Measurements from ENCODE around the gene NEDD8. TPM values are rescaled to one million over a fixed set of nuclear protein-coding genes. Genes with fewer than 3 reads are reported as not detected.

NEDD8 gene
- total RNA-seq, 1 donor from 2014 or later, result 154 TPM

DNA sequence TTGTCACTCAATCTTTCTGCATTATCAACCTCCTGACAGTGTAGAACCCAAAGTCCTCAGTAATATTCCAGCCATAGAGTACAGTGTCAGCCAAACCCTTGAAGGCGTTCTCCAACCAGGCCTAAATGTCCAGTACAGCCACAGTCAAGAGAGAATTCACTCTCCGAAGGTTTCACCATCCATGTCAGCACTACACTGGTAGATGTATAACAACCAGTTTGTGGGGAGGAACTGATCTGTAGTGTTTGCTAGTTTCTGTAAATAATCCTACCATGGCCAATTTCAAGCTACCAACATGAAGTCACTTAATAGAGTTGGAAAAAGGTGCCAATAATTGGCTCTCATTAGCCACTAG is 15.8 kb downstream of the NEDD8 start:
- peaks cover 21% of the 10 kb centered on the region for H3K4me1 Mint-ChIP-seq (ENCODE audit: unreplicated experiment)
- peaks cover 12% of the 10 kb centered on the region for H3K36me3 Mint-ChIP-seq (ENCODE audit: low read depth, unreplicated experiment)
- DNase-seq (ENCODE audit: low spot score), result no peak
- peaks cover 20% of the 10 kb centered on the region for H3K27me3 Mint-ChIP-seq (ENCODE audit: unreplicated experiment)
- peak overlapping the region; percentile 95 for H3K4me3 Mint-ChIP-seq (ENCODE audit: unreplicated experiment)
- H3K27ac Mint-ChIP-seq (ENCODE audit: unreplicated experiment), result peak overlapping the region; percentile 79
- TF ChIP-seq, protein P1, sequence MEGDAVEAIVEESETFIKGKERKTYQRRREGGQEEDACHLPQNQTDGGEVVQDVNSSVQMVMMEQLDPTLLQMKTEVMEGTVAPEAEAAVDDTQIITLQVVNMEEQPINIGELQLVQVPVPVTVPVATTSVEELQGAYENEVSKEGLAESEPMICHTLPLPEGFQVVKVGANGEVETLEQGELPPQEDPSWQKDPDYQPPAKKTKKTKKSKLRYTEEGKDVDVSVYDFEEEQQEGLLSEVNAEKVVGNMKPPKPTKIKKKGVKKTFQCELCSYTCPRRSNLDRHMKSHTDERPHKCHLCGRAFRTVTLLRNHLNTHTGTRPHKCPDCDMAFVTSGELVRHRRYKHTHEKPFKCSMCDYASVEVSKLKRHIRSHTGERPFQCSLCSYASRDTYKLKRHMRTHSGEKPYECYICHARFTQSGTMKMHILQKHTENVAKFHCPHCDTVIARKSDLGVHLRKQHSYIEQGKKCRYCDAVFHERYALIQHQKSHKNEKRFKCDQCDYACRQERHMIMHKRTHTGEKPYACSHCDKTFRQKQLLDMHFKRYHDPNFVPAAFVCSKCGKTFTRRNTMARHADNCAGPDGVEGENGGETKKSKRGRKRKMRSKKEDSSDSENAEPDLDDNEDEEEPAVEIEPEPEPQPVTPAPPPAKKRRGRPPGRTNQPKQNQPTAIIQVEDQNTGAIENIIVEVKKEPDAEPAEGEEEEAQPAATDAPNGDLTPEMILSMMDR (IDR thresholded peaks at IDR 0.05; ENCODE audit: unreplicated experiment), result no peak
- H3K9me3 Mint-ChIP-seq (ENCODE audit: unreplicated experiment), result no peaks in the 10 kb centered on the region

DNA sequence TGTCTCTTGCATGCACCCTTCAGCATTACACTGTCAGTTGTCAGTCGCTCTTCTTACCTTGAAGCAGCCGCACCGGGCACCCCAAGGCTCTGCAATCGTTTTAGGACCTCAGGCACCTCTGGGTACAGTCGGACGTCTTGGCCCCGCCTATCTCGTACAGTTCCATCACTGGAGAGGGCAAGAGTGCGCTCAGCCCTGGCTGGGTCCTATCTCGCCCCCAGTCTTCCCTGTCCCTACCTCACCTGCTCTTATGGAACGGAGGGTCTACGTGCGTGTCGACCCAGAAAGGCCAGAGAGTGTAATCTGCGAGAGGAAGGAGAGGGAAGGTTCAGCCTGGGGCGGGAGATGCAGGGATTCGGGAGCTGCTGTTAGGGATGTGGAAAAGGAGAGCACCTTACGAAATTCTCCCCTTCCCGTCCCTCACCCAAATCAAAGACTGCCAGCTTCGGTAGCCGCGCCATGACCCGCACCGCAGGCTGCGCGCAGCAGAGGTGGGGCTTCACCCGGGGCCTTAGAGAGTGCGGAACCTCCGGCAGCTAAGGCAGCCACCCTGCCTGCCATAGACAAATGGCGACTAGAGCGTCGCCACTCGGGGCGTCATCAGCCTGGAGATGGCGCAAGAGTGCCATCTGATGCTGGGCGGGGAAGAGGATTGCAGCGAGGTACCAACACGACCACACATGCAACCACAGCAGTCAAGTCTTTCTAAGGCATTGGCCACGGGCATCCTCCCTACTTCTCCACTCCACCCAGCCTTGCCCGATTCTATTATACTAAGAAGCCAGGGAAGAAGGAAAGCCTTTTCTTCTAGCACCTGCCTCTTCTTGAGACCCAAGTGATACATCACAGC is 16.4 kb downstream of the NEDD8 start, which contains the start of gene MDP1:
Gene MDP1, minus strand, starts transcription at position 572 of the 850 bp plus-strand sequence. Its CDS starts 111 bp downstream, at position 461.
- H3K27ac Mint-ChIP-seq (ENCODE audit: unreplicated experiment), result peak within 1 kb of the TSS; percentile 79
- peak within 1 kb of the TSS; percentile 95 for H3K4me3 Mint-ChIP-seq (ENCODE audit: unreplicated experiment)
- no peaks in the 10 kb centered on the region for H3K9me3 Mint-ChIP-seq (ENCODE audit: unreplicated experiment)
- H3K27me3 Mint-ChIP-seq (ENCODE audit: unreplicated experiment), result peaks cover 20% of the 10 kb centered on the region
- H3K36me3 Mint-ChIP-seq (ENCODE audit: low read depth, unreplicated experiment), result peaks cover 13% of the 10 kb centered on the region
- TF ChIP-seq, protein P1 (IDR thresholded peaks at IDR 0.05; ENCODE audit: unreplicated experiment), result no peak
- H3K4me1 Mint-ChIP-seq (ENCODE audit: unreplicated experiment), result peaks cover 21% of the 10 kb centered on the region
- peak; percentile 76 for DNase-seq (ENCODE audit: low spot score)

DNA sequence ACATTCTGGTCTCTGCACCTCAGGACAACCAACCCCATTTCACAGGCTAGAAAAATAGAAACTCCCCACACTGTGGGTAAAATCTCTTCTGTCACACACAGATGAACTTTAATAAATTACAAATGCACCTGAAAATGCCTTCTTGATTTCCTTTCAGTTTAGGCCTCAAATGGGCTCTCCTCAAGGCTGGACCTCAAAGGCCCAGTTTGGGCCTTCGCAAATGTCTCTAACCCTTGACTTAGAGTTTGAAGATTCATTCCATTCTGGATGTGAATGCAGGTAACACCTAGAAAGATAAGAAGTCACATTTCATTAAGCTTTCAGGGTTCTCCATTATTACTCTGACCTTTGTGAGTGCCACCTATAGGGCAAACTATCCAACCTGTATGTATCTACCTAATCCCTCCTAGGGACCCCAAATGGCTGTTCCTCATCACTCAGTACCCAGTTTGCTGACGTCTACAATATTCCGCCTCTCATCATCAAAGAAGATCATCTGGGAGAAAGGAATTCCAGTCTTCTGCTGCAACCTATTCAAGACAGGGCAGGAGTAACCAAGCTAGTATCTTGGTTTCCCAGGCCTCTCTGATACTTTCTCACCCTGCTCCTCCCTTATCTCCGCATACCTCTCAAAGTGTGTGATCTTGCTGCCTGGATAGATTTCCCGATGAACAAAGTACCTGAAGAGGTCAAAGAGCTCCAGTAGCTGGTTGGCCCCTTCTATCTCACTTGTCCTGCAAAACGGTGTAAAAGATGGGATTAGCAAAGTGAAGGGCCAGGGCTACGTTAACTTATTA is 18.1 kb downstream of the NEDD8 start:
- peaks cover 24% of the 10 kb centered on the region for H3K36me3 Mint-ChIP-seq (ENCODE audit: low read depth, unreplicated experiment)
- peak overlapping the region; percentile 96 for H3K27ac Mint-ChIP-seq (ENCODE audit: unreplicated experiment)
- peaks cover 26% of the 10 kb centered on the region for H3K27me3 Mint-ChIP-seq (ENCODE audit: unreplicated experiment)
- no peak for DNase-seq (ENCODE audit: low spot score)
- TF ChIP-seq, protein P1 (IDR thresholded peaks at IDR 0.05; ENCODE audit: unreplicated experiment), result no peak
- peak overlapping the region; percentile 93 for H3K4me3 Mint-ChIP-seq (ENCODE audit: unreplicated experiment)
- no peaks in the 10 kb centered on the region for H3K9me3 Mint-ChIP-seq (ENCODE audit: unreplicated experiment)
- peaks cover 21% of the 10 kb centered on the region for H3K4me1 Mint-ChIP-seq (ENCODE audit: unreplicated experiment)

DNA sequence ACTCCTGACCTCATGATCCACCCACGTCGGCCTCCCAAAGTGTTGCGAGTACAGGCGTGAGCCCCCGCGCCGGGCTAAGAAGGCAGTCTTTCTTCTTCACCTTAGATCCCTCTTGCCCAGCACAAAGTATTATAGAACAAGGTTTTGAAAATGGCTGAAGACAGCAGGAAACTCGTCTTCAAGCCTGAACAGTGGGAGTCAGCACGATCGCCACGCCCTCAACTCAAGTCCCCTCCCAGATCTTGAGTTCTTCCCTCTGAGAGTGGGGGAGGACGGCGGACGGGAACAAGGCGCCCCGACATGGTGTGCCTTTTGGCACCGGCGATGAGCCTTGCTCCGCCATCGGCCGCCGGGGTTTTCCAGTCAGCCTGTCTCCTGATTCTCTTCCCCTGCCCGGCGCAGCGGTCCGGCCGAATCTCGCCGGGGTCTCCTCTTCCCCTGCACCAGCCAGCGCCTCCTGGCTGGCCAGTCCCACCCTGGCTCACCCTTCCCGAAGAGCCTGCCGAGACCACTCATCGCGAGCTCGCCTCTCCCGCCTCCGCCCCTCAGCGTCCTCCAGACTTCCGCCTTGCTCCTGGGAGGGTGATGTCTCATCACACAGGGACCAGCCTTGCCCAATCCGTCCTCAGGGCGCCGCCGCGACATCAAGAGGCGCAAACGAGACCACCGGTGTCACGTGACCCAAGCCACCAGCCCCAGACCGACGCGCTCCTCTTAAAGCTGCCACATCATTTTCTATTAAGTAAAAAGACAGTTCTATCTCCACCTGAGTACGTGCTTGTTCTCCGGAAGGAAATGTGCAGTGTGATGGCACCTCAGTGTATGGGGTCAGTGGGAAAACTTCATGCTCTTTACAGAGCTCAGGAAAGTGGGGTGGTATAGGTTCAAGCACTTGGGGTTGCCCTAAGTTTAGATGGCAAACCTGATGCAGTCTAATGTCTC is 19.0 kb downstream of the NEDD8 start, which contains the start of gene CHMP4A:
Gene CHMP4A, minus strand, starts transcription at position 565 of the 942 bp plus-strand sequence. Its CDS starts 49 bp downstream, at position 516.
- Mint-ChIP-seq H3K4me1 (ENCODE audit: unreplicated experiment) (peaks cover 21% of the 10 kb centered on the region), H3K27ac (ENCODE audit: unreplicated experiment) (peak within 1 kb of the TSS; percentile 96), H3K9me3 (ENCODE audit: unreplicated experiment) (no peaks in the 10 kb centered on the region), H3K4me3 (ENCODE audit: unreplicated experiment) (peak within 1 kb of the TSS; percentile 93), H3K27me3 (ENCODE audit: unreplicated experiment) (peaks cover 28% of the 10 kb centered on the region), H3K36me3 (ENCODE audit: low read depth, unreplicated experiment) (peaks cover 28% of the 10 kb centered on the region)
- peak; percentile 92 for DNase-seq (ENCODE audit: low spot score)
- TF ChIP-seq, protein P1 (IDR thresholded peaks at IDR 0.05; ENCODE audit: unreplicated experiment), result no peak

Data from endothelial cell (in vitro differentiated cells).